Measurements from ENCODE around the gene LSMEM2.

DNA sequence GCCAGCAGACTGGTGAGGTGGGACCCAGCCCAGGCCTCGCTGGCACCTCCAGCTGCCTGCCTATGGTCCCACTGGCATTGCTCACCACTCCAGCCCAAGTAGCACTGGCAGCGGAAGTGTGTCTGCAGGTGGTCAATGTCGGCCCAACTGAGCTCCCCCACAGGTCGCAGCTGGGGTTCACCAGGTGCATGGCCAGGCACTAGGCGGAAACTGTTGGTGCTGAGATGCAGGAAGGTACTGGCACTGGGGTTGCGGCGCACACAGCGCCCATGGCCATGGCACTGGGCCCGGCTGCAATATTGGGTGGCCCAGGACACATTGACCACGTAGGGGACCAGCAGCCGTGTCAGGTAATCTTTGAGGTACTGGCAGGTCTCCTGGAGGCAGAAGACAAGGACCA, 39.3 kb downstream of the LSMEM2 start:
- TF ChIP-seq, protein P1, sequence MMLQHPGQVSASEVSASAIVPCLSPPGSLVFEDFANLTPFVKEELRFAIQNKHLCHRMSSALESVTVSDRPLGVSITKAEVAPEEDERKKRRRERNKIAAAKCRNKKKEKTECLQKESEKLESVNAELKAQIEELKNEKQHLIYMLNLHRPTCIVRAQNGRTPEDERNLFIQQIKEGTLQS (IDR thresholded peaks at IDR 0.05; ENCODE audit: insufficient read depth, low read depth, low read length) = no peak
- TF ChIP-seq, protein P2, sequence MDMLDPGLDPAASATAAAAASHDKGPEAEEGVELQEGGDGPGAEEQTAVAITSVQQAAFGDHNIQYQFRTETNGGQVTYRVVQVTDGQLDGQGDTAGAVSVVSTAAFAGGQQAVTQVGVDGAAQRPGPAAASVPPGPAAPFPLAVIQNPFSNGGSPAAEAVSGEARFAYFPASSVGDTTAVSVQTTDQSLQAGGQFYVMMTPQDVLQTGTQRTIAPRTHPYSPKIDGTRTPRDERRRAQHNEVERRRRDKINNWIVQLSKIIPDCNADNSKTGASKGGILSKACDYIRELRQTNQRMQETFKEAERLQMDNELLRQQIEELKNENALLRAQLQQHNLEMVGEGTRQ (IDR thresholded peaks at IDR 0.05; ENCODE audit: low read length) = no peak
- TF ChIP-seq TAF1 (IDR thresholded peaks at IDR 0.05; ENCODE audit: low read depth, low read length) (no peak), RFX5 (IDR thresholded peaks at IDR 0.05; ENCODE audit: borderline replicate concordance, low read depth, low read length) (no peak), ZNF274 (IDR thresholded peaks at IDR 0.05; ENCODE audit: borderline replicate concordance, extremely low read depth, low read length) (no peak), TEAD4 (IDR thresholded peaks at IDR 0.05; ENCODE audit: low read depth, low read length) (no peak)
